K562 (cell line): ENCODE results near the gene SRD5A1. TPM values are rescaled to one million over a fixed set of nuclear protein-coding genes. Genes with fewer than 3 reads are reported as not detected.

Experiments used
- ATAC-seq: fragments of 200-7000 bp; cut with Tn5 transposase; 3 replicates; pipeline ENCODE4 v1.9.1; 2020; ENCODE audit warnings: moderate library complexity
- BruUV-seq: library from RNA; stranded (reverse); fragments of 400-500 nt; replicated peaks from 2 replicates; lab custom pipeline; 2021; lab: Mats Ljungman, UMichigan
- CTCF ChIA-PET: fragments of 300-600 bp; formaldehyde crosslinking; extraction: SDS; loops from one replicate; lab custom pipeline; 2021; ENCODE audit warnings: low intra/inter-chr PET ratio; lab: Yijun Ruan, JAX
- POLR2A ChIA-PET: fragments of 300-600, 350-650 bp; sonication (Branson Sonifier 250); formaldehyde crosslinking; extraction: SDS; loops from one replicate; lab custom pipeline; 2021; ENCODE audit warnings: antibody characterized with exemption, inconsistent platforms; lab: Yijun Ruan, JAX
- DNase-seq, 4 experiments: peaks; one replicate each; pipeline versions ENCODE4 v3.0.0 to v3.0.0-alpha.2; 2011 to 2018; ENCODE audit warnings: low spot score in 3 of 4, mixed read lengths in 3 of 4; ENCODE audit errors: extremely low read depth in 1 of 4
- FAIRE-seq: peaks from 2 replicates; lab custom pipeline; 2011; peaks lifted over from hg19 to GRCh38; lab: Jason Lieb, UNC
- H2AFZ ChIP-seq: 2 replicates; pipeline ENCODE4 v1.6.0; 2011; ENCODE audit warnings: low read depth, low read length, control low read depth, inconsistent platforms
- H3K27ac ChIP-seq: fragments of 200-600 bp; 3 replicates; pipeline ENCODE4 v1.8.0; 2011; ENCODE audit warnings: low read depth, mild to moderate bottlenecking, control low read depth, inconsistent platforms, low read length, moderate library complexity, mixed read lengths; ENCODE audit errors: extremely low read depth
- H3K27me3 ChIP-seq, 2 experiments: fragments of 300-600 bp in 1 of 2; 2 replicates in 1 of 2; 3 replicates in 1 of 2; pipeline versions ENCODE4 v1.6.0 to v1.8.0; 2011; ENCODE audit warnings: inconsistent platforms in 2 of 2, low read length in 2 of 2, mild to moderate bottlenecking in 1 of 2, mixed read lengths in 1 of 2, moderate library complexity in 1 of 2; ENCODE audit not compliant: control insufficient read depth in 2 of 2, insufficient read depth in 2 of 2
- H3K36me3 ChIP-seq: fragments of 300-600 bp; 3 replicates; pipeline ENCODE4 v1.8.0; 2011; ENCODE audit warnings: mild to moderate bottlenecking, low read length, inconsistent platforms; ENCODE audit not compliant: control insufficient read depth, insufficient read depth
- H3K4me1 ChIP-seq, 2 experiments: fragments of 200-600 bp in 1 of 2; replicated peaks in 1 of 2; 2 replicates in 1 of 2; 3 replicates in 1 of 2; pipeline versions ENCODE4 v1.5.1 to v1.8.0; 2011; ENCODE audit warnings: inconsistent platforms in 2 of 2, low read length in 2 of 2, mild to moderate bottlenecking in 1 of 2, mixed read lengths in 1 of 2, moderate library complexity in 1 of 2; ENCODE audit not compliant: control insufficient read depth in 2 of 2, insufficient read depth in 2 of 2
- H3K4me2 ChIP-seq: 2 replicates; pipeline ENCODE4 v1.6.1; 2011; ENCODE audit warnings: low read length, control low read depth, inconsistent platforms, mixed read lengths; ENCODE audit not compliant: insufficient read depth
- H3K4me3 ChIP-seq: fragments of 200-600 bp; sonication (generic), shearing (Covaris generic); 2 replicates; pipeline ENCODE4 v1.5.1; 2016; ENCODE audit warnings: control low read depth, inconsistent platforms
- H3K79me2 ChIP-seq: fragments of 200-600 bp; 3 replicates; pipeline ENCODE4 v1.8.0; 2011; ENCODE audit warnings: low read length, inconsistent platforms; ENCODE audit not compliant: control insufficient read depth, insufficient read depth
- H3K9ac ChIP-seq, 2 experiments: 2 replicates each; pipeline versions ENCODE4 v1.6.0 to v1.6.1; 2011; ENCODE audit warnings: low read depth in 2 of 2, low read length in 2 of 2, control low read depth in 1 of 2, inconsistent platforms in 1 of 2, mild to moderate bottlenecking in 1 of 2, mixed read lengths in 1 of 2; ENCODE audit not compliant: insufficient read depth in 1 of 2
- H3K9me1 ChIP-seq: one replicate; pipeline ENCODE4 v1.6.0; 2011; ENCODE audit warnings: inconsistent platforms, mild to moderate bottlenecking, low read length, moderate library complexity; ENCODE audit not compliant: control insufficient read depth, insufficient read depth
- H3K9me3 ChIP-seq: replicated peaks from 2 replicates; pipeline ENCODE4 v1.5.1; 2011; ENCODE audit warnings: low read depth, low read length, inconsistent platforms; ENCODE audit not compliant: control insufficient read depth, insufficient read depth
- H4K20me1 ChIP-seq: replicated peaks from 2 replicates; pipeline ENCODE4 v1.6.1; 2011; ENCODE audit warnings: low read length, inconsistent platforms, mixed read lengths; ENCODE audit not compliant: control insufficient read depth, insufficient read depth
- KLF1 ChIP-seq: fragments of 450-650 bp; IDR thresholded peaks from 2 replicates; pipeline ENCODE4 v1.6.1; 2016; ENCODE audit warnings: missing genetic modification characterization, missing compliant biosample characterization
- REST ChIP-seq, 2 experiments: fragments of 450-650 bp; formaldehyde crosslinking in 1 of 2; IDR thresholded peaks; 2 replicates each; pipeline versions ENCODE4 v1.4.0 to v1.6.1; 2014 to 2020; ENCODE audit warnings: mild to moderate bottlenecking in 2 of 2, borderline replicate concordance in 1 of 2, low read depth in 1 of 2
- WGBS: fragments of 100-300 bp; shearing (Covaris generic); methylation state at CpG from one replicate; pipeline ENCODE4 v1.1.6; 2016; ENCODE audit warnings: low coverage, mixed read lengths; ENCODE audit not compliant: insufficient coverage; ENCODE audit errors: missing lambda C conversion rate; 5-methylcytosine and 5-hydroxymethylcytosine counted together
- in situ Hi-C: fragments of 300-500 bp; cut with MboI; formaldehyde crosslinking; loops from 4 replicates; pipeline ENCODE4 v1.15.0; 2018; ENCODE audit warnings: inconsistent platforms, mixed read lengths
- intact Hi-C: fragments of 100-400 bp; cut with micrococcal nuclease; formaldehyde crosslinking; loops from 2 replicates; pipeline ENCODE4 v1.14.2; 2022
- polyA plus RNA-seq, 8 experiments: library from polyadenylated mRNA; depleted of rRNA in 4 of 8; stranded (reverse) in 5 of 8; unstranded in 3 of 8; fragments of >200 nt; fragmentation: Nextera tagmentation in 2 of 8; fragmentation: Illumina TruSeq in 1 of 8; extraction: Ambion mirVana in 2 of 8; extraction: Trizol in 1 of 8; gene quantifications; 2 replicates each; pipeline versions ENCODE4 v1.2.1 to v1.2.3, GENCODE V29; 2011 to 2014; ENCODE audit warnings: inconsistent platforms in 1 of 8, missing spikeins in 1 of 8
- total RNA-seq, 7 experiments: library from RNA; depleted of rRNA in 6 of 7; stranded (reverse); fragments of >200 nt in 6 of 7; fragmentation: Illumina TruSeq in 2 of 7; extraction: Trizol in 2 of 7; gene quantifications; 2 replicates each; pipeline versions ENCODE4 v1.2.1 to v1.2.3, GENCODE V29; 2011 to 2021; ENCODE audit warnings: low replicate concordance in 1 of 7

SRD5A1 gene
- total and polyA plus RNA-seq, 9 of the 15 experiments (the other 6 are each of a cell fraction or from before 2014, with no cell fraction given): 1.3 to 22.6 (median 8.1) TPM

GRCh38 chr5:6667648-6668047, 34.4 kb downstream of the SRD5A1 start:
- ATAC-seq (no peak), DNase-seq (no peak), FAIRE-seq (no peak)
- intact Hi-C loops (no loop called here), in situ Hi-C loops (no loop called here)
- Histone ChIP-seq H3K27ac (no peak overlapping the region), H3K4me3 (no peak overlapping the region), H3K4me1 (no peaks in the 10 kb centered on the region; a peak in 1 of 5 replicates), H3K36me3 (0 out of 3 replicates have a peak, but pooled peaks cover 3% of the 10 kb centered on the region), H3K9ac (no peak overlapping the region), H3K4me2 (no peak overlapping the region), H4K20me1 (no peaks in the 10 kb centered on the region), H3K27me3 (no peaks in the 10 kb centered on the region), H3K9me3 (no peaks in the 10 kb centered on the region), H3K79me2 (no peaks in the 10 kb centered on the region), H3K9me1 (no peaks in the 10 kb centered on the region), H2AFZ (no peak overlapping the region)
- 93% methylated on average over 5 of the region's 5 CpGs for WGBS
- no TSS peak for BruUV-seq
- TF ChIP-seq REST (IDR thresholded peaks at IDR 0.05; ENCODE audit: borderline replicate concordance) (no peak), REST (CRISPR knock-in tag; IDR thresholded peaks at IDR 0.05; ENCODE audit: low read depth) (no peak), KLF1 (tag) (no peak)
- ChIA-PET POLR2A (interaction anchor here (0.6 kb wide), 1 partner anchor 9 kb away, joined by 3 read pairs; no protein-coding TSS in a partner anchor), CTCF (no interaction called here)
